Hindlimb muscle (tissue), 1 donor: ENCODE results near the gene ALDH2. TPM values are rescaled to one million over a fixed set of nuclear protein-coding genes. Genes with fewer than 3 reads are reported as not detected.
"Not testable (repeated sequence)": the region's sequence is repeated elsewhere in the genome, so short reads cannot be mapped to it uniquely, and the experiment has no call there.

ENCODE experiments used
- DNase-seq: peaks from one replicate; pipeline ENCODE4 v3.0.0-alpha.2; 2013
- polyA plus RNA-seq: library from polyadenylated mRNA; unstranded; fragments of 120-200 nt; gene quantifications from one replicate; pipeline ENCODE4 v1.2.1, GENCODE V29; 2013; ENCODE audit not compliant: insufficient read length

ALDH2 gene
- polyA plus RNA-seq, 1 donor: 36.6 TPM

DNA sequence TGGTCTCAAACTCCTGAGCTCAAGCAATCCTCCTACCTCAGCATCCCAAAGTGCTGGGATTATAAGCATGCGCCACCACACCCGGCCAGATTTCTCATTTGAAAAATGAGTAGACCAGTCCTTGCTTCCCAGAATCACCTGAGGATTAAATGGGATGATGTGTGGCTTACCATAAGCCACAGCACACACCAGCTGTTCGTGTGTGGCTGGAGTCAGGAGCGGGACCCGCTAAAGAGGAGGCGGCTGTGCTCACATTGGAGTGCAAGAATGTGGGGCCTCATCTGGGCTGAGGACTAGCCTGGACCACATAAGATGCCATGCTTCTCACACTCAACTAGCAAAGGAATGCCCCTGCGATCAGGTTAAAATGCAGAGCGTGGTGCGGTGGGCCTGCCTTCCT lies 6.7 kb upstream of the ALDH2 start:
- DNase-seq: no peak

DNA sequence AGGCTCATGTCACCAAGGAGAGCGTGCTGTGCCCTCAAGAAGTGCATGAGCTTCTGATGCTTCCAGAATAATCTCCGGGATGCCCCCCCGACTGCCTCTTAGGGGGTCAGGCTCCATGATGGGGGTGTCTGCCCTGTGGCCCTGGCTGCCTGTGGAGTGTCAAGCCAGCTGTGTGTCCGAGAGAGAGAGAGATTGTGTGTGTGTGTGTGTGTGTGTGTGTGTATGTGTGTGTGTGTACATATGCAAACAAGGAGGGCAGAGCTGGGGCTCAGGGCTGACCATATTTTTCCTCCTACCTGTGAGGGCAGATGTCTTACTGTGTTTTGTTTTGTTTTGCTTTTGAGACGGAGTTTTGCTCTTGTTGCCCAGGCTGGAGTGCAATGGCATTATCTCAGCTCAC lies 5.6 kb upstream of the ALDH2 start:
- DNase-seq: no peak

DNA sequence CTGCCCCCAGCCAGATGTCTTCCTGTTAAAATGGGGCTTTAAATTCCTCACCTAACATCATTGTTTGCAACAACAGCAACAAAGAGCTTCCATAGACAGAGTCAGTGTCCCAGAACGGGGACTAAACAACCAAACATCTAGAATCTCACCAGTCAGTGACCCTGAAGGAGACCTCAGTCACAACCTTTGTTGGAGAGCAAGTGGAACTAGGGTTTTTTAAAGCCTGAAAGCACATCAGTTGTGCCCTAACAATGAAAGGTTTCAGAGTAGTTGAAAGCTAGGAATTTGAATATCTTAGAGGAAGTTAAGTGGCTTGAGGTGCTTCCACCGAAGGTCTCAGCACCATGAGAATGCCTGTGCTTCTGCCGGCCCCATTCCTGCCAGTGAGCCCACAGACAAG lies 5.0 kb upstream of the ALDH2 start:
- no peak for DNase-seq

DNA sequence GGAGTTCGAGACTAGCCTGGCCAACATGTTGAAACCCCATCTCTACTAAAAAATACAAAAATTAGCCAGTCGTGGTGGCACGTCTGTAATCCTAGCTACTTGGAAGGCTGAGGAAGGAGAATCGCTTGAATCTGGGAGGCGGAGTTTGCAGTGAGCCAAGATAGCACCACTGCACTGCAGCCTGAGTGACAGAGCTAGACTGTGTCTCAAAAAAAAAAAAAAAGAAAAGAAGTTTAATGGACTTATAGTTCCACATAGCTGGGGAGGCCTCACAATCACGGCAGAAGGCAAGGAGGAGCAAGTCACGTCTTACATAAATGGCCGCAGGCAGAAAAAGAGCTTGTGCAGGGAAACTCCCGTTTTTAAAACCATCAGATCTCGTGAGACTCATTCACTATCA lies 3.2 kb upstream of the ALDH2 start:
- DNase-seq: not testable (repeated sequence)

DNA sequence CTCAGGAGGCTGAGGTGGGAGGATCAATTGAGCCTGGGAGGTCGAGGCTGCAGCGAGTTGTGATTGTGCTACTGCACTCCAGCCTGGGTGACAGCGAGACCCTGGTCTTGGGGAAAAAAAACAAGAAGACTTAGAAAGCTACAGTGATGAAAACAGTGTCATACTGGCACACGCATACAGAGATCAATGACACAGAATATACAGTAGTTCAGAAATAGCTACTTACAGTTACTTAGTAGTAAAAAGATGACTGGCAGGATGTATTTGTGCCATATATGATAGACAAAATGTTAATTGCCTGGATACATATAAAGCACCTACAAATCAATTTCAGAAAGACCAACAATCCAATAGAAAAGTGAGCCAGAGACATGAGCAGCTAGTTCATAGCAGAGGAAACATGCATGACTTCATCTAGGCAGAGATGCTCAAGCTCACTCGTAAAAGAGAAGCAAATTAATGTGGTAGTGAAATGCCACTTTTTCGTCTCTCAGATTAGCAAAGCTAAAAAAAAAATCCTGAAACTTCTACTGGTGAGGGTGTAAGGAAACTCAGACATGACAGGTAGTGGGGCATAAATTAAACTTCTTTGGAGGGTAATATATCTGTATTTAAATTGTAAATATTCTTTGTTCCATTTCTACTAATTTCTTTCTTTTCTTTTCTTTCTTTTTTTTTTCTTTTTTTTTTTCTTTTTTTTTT lies 2.5 kb upstream of the ALDH2 start:
- DNase-seq: no peak

DNA sequence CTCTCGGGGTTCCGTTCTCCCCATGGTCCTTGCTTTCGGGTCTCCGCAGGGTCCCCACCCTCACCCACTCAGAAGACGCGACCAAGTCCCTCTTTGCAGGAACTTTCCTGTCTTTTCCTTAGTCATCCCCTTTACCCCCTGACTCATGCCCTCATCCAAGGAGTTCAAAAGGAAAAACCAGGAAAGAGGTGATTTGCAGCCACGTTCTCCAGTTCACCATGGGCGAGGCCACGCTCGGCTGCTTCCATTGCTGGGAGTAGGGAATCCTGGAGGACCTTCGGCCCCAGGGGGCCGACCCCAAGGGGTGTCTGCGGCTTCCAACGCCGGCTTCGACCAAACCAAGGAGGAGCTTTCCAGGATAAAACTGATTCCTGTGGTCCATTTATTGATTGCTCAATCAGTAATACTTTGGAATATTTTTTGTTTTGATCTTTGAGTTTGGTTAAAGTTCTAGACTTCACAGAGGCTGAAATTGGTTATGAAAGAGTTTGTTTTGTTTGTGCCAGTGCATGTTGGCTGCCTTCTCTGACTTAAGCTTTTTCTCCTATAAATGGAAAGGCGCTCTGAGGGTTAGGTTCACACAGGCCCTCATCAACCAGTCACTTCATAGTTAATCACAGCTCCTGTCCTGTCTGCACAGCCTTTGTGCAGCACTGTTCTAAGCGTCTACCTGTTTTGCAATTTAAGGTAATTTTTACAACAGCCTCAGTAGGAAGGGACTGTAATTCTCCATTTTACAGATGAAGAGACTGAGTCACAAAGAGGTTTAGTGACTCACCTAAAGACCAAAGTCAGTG lies 827 bp downstream of the ALDH2 start:
- no peak for DNase-seq

DNA sequence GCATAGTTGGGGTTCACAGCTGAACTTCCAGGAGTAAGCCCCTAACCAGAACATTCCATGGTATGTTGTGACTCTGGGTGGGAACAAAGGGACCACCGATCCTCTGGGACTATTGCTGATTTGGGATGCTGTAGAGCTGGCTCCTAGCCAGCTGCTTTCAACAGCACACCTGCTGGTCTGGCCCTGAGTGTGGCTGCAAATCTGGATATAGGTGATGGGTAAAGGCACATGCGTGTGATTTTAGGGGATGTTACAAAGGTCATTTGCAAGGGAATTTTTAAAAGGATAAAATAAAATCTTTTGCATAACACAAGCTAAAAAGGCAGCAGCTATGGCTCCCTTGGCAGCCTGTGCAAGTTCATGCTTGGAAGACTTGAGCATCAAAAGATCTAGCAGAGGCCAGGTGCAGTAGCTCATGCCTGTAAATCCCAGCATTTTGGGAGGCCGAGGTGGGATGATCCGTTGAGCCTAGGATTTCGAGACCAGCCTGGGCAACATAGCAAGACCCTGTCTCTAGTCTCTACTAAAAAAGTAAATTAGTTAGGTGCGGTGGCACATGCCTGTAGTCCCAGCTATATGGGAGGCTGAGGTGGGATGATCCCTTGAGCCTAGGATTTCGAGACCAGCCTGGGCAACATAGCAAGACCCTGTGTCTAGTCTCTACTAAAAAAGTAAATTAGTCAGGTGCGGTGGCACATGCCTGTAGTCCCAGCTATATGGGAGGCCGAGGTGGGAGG lies 1.6 kb downstream of the ALDH2 start:
- no peak for DNase-seq

DNA sequence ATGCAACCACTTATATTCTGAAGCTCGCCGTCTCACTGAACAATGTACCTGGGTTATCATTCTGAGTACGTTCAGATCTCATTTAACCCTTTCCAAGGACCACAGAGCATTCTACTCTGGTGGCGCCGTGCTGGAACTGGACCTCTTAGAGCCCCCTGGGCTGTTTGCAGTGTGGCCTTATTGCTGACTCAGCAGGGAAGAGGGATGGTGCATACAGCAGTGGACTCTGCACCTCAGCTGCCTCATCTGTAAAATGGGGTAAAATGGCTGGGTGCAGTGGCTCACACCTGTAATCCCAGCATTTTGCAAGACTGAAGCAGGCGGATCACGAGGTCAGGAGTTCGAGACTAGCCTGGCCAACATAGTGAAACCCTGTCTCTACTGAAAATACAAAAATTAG lies 2.9 kb downstream of the ALDH2 start:
- DNase-seq: no peak

DNA sequence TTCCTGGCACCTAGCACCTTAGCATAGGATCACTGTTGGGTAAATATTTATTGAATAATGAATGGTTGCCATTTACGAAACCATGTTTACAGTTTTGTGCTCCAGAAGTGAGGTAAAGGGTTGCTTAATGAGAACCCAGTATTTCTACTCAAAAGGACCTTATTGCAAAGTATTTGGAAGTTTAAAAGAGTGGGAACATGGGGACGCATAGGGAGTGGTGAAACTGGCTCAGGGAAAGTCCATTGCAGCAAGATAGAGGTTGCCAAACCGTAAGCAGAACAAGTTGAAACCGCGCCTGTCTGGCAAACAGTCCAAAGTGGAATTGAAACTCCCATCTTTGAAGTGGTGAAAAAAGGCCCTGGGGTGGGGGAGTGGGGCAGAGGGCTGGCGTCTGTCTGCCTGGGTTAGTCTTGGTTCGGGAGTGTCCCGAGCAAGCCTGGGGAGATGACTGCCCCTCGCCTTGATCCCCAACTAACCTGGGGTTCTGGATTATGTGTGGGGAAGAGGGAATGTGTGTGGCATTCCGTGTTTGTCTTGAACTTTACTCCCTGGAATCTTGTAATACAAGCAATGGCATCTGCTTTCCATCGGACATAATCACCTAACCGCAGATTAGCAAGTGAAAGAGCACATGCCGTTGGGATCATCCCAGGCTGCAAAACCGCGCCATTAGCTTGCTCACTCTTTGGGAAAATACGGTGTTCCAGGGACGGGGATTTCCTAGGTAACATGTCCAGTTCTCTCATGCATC lies 7.2 kb downstream of the ALDH2 start:
- peak; percentile 77 for DNase-seq

DNA sequence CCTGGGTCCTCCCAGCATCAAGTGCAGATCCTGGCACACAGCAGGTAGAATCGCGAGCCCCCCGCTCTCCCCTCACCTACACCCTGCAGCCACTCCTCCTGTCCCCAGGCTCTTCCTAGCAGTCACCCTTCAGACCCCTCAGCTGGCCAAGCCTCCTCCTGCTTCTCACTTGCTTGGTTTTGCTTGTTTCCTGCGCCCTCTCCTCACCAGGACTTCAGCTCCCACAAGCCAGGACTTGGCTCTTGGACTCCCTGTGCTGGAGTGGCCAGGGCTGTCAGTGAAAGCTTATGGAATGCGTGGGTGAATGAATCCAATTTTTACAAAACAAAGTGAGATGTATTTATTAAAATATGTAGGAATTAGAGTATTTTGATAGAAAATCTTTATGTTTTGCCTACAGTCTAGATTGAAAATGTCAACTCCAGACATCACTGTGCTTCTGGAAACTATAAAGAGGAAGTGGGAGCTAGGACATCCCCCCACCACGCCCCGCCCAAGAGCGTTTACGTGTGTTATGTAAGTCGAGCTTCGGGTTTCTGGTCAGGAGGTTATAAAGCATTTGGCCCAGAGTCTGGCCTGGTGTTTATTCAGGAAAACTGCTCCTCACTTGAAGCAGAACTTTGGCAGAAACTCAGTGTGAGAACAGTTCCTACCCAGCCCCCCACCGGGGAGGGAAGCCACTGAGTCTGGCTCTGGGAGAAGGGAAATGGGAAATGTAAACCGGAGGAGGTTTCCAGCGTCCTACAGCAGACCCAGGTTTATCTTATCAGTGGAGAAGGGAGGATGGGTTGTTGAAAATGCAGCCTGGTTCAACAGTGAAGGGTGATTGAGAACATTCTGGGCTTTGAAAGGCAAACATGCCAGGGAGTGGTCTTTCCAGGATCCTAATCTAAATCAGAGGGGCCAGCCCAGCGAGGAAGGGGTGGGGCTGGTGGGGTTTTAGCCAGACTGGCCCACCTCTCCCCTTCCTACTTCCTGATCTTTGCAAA lies 8.8 kb downstream of the ALDH2 start:
- peak; percentile 94 for DNase-seq

DNA sequence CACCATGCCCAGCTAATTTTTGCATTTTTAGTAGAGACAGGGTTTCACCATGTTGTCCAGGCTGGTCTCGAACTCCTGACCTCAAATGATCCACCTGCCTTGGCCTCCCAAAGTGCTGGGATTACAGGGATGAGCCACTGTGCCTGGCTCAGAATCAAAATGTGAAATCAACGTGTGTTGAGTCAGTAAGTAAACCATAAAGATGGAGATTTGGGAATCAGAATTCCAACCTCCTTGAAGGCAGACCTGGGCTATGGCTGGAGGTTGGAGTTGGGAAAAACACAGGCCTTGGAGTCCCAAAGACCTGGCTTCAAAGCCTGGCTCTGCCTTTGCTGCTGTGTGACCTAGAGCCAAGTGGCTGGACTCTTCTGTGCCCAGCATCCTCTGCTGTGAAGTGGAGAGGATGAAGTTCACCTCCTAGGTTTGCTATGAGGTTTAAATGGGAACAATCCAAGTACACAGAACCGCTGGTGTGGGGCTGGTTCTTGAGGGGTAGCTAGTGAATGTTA lies 10.2 kb downstream of the ALDH2 start:
- no peak for DNase-seq

DNA sequence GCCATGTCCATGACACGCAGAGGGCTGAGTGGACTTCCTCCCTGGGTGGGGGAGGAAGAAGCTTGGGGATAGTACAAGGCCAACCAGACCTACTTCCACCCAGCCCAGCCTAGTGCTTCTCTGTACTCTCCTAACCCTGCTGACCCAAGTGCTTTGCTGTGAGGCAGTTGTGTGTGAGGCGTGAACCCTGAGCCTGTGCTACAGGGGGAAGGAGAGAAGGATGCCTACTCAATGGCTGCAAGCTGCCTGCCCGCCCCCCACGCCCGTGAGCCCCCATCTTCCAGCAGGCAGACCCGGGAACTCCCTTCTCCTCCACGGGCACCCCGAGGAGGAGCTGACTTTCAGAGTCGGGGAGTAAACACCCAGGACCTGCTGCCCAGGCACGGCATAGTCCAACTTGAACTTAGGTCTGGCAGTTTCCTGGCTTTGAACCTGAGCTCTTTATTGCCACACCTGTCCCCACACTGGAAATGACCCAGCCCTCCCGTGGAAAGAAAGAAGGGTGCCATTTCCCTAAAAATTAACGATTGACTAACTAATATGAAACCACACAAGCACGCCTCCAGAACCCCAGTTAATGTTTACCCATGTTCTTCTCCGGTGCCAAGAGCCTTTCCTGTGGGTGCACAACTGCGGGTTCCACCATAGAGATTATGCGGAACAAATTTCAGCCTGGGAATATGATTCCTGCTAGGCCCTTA lies 10.8 kb downstream of the ALDH2 start:
- no peak for DNase-seq

DNA sequence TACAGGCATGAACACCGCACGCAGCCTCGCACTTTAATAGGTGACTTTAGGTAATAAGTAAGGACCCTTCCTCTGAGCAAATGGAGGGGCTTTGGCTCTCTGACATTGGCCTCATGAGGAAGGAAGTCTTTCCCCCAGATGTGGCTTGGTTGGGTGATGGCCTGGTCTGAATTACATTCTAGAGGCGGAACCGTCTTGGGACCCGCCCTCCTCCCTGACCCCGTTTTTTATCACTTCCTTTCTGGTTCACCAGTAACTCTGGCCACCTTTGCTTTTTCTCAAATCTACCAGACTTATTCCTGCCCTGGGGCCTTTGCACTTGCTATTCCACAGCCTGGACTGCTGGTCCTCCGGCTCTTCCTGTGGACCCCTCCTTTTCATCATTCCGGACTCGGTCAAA lies 13.4 kb downstream of the ALDH2 start:
- DNase-seq: no peak

DNA sequence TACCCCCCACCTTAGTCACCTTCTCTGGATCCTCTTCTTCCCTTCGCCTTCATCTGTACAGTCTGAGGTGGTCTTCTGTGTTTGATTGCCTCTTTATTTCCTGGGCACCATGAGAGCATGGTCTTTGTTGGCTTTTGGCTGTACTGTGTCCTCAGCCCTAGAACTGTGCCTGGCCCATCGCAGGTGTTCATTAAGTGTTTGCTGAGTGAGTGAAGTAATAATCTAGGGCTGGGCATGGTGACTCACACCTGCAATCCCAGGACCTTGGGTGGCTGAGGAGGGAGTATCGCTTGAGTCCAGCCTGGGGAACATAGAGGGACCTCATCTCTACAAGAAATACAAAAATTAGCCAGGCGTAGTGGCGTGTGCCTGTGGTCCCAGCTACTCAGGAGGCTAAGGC lies 13.9 kb downstream of the ALDH2 start:
- DNase-seq: no peak

DNA sequence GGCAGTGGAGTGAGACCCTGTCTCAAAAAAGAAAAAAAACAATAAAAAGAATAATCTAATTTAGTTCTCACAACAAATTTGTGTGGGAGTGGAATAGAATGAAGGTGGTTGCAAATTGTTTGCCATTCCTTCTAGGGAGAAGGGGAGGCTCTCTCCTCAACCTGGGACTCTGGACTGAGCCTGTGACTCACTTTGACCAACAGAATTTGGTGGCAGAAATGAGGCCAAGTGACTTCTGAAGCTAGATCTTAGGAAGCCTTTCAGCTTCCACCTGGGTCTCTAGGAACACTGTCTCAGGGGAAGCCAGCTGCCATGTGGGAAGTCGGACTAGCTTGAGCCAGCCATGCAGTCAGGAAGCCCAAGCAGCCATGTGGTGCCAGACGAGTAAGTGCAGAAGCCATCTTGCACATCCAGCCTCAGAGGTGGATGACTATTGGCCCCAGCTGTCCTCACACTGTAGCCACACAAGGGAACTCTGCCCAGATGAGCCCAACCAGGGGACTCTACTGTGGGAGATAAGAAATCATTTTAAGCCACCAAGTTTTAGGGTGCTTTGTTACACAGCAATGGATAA lies 14.4 kb downstream of the ALDH2 start:
- DNase-seq: no peak

DNA sequence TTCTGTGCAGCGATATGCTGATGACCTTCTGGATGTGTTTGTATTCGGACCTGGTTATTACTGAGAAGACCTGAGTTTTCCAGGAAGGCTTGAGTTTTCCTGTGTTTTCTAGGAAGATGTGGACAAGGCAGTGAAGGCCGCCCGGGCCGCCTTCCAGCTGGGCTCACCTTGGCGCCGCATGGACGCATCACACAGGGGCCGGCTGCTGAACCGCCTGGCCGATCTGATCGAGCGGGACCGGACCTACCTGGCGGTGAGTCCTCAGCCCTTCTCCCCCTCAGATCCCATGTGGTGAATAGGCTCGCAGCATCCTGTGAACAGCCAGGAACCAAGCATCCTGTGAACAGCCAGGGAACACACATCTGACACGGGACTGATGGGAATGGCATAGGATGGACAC lies 16.3 kb downstream of the ALDH2 start:
- DNase-seq: no peak

DNA sequence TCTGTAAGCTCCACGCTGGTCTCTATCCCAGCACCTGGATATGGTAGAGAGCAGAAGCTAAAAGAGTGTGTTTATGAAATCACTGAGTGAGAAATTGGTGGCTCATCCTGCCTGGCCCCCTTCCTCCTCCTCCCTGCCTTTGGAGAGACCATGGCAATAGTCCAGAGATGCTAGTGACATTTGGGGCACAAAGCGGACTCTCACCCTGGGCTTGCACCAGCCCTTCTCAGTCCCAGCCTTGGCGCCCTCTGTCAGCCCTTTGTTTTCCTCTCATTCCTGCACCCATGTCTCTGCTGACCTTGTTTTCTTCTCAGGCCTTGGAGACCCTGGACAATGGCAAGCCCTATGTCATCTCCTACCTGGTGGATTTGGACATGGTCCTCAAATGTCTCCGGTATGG lies 18.2 kb downstream of the ALDH2 start:
- no peak for DNase-seq

DNA sequence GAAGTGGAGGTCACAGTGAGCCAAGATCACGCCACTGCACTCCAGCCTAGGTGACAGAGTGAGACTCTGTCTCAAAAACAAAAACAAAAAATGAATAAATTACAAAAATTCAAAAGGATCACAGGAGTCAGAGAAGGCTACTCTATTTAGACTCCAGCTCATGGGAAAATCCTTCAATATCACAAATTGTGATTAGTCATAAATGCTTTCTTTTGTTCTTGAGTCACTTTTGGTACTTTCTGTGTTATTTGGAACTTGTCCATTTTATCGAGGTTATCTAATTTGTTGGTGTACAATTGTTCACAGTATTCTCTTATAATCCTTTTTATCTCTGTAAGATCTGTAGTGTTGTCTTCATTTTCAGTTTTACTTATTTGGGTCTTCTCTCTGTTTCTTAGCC lies 18.9 kb downstream of the ALDH2 start:
- DNase-seq: no peak

DNA sequence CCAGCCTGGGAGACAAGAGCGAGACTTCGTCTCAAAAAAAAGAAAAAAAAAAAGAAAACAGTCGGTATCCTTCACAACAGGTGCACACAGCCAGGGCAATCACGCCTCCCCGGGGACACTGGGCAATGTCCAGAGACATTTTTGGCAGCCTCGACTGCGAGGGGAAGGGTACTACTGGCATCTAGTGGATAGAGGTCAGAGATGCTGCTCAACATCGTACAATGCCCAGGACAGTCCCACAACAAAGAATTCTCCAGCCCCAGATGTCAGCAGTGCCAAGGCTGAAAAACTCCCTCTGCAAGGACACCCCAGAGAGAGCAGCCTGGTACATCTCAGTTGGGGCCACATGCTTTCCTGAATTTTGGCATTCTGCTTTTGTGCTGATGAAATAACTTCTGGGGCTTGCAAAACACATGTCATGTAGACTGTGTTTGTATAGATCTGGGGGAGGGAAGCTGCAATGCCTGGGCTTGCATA lies 21.5 kb downstream of the ALDH2 start:
- DNase-seq: no peak

DNA sequence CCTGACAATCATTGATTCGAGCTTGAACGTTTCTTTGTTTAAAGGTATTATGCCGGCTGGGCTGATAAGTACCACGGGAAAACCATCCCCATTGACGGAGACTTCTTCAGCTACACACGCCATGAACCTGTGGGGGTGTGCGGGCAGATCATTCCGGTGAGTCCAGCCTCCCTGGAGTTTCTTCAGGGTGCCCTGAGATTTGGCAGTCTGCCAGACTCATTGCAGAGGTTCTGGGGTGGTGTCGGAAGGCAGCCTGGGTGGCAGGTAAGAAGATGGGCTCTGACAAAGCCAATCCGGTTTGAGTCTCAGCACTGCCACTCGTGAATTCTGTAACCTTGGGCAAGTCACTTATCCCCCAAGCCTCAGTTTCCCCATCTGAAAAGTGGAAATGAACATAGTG lies 23.0 kb downstream of the ALDH2 start:
- no peak for DNase-seq
